Renal cortical epithelial cell (primary cell): ENCODE measurements around the gene ARHGAP15. TPM values are rescaled to one million over a fixed set of nuclear protein-coding genes. Genes with fewer than 3 reads are reported as not detected.

Experiments used
- DNase-seq: peaks from one replicate; pipeline ENCODE4 v3.0.0-alpha.2; 2011; ENCODE audit warnings: low read depth
- total RNA-seq: library from RNA; depleted of rRNA; stranded (reverse); fragments of >200 nt; gene quantifications from 2 replicates; pipeline ENCODE4 v1.2.3, GENCODE V29; 2014

ARHGAP15 gene
- total RNA-seq, 1 donor from 2014 or later = not detected

DNA sequence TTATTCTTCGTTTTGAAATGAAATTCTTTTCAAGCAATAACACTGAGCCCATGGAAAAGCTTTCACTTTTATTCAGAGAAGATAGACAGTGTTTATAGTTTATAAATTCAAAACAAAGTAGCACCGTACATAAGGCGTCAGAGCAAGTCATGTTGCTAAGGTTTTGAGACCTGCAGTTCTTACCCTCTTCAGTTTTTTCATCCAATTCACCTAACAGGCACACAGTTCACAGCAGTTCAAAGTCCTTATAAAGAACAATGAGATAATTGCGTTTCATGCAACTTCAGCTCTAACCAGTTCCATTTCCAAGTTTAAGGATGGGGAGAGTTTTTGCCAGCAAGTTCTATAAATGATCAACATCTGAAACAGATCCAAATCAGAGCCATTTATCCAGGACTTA lies 96.7 kb downstream of the ARHGAP15 start:
- DNase-seq = no peak

DNA sequence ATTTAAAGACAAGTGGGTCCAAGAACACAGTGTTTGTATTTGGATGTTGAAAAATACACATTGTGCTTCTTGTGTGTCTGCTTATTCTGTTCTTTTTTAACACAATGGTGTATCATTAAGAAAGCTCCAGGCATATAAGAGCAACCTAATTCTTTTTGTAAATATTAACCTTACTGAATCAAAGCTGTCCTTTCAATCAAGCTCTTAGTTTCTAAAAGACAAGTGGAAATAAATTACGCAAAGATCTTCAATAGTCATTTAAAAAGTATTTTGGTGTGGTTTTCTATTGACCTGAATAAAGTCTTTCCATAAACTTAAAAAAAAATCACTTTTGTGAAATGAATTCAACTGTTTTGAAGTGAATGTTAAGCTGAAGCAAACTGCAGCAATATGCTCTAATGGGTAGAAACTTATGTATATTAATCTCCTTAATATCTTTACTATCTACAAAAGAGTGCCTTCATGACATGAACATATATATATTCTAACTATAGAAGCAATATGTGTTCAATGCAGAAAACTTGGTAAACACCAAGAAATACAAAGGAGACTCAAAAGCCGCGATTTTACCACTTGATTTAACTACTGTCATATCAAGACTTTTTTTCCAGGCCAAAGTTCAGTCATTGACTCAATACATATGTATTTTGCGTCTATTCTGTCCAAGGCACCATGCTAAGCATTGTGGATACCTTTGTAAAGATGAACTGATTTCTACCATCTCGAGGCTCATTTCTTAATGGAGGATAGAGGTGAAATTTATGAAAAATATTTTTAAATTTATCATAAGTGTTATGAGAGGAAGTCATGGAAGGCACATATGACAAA lies 97.7 kb downstream of the ARHGAP15 start:
- peak; percentile 16 for DNase-seq

DNA sequence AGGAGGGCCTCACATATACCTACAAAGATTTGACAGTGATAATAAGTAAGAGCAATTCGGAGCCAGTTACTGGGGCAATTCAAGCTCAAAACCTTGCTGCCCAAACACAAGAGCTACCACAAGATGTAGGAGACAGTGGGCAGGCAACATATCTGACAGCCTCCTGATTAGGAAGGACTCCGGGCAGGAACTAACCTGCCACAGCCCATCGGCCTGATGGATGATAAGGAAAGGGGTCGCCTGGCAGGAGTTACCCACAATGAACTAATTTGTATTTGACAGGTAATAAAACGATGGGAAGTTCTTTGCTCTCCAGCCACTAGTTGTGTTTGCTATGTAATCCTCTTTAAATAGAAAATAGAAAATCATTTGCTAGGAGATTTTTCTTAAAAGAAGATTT lies 100.2 kb downstream of the ARHGAP15 start:
- DNase-seq = no peak

DNA sequence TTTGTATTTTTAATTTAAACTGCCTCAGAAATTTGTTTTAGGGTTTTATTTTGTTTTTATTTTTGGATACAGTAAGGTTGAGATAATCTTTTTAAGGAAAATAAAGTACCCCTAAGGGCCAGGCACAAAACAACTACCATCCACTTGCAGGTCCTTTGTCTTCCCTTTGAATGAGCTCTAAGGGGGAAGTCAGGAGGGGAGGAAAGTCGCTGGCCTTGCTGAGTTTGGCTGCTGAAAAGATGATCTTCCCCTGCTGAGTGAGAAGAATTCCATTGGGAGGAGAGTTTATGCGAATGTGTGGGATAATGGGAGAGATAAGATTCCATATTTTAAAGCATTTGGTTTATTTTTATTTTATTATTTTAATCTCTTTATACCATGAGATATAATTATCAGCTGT lies 100.7 kb downstream of the ARHGAP15 start:
- DNase-seq = no peak

DNA sequence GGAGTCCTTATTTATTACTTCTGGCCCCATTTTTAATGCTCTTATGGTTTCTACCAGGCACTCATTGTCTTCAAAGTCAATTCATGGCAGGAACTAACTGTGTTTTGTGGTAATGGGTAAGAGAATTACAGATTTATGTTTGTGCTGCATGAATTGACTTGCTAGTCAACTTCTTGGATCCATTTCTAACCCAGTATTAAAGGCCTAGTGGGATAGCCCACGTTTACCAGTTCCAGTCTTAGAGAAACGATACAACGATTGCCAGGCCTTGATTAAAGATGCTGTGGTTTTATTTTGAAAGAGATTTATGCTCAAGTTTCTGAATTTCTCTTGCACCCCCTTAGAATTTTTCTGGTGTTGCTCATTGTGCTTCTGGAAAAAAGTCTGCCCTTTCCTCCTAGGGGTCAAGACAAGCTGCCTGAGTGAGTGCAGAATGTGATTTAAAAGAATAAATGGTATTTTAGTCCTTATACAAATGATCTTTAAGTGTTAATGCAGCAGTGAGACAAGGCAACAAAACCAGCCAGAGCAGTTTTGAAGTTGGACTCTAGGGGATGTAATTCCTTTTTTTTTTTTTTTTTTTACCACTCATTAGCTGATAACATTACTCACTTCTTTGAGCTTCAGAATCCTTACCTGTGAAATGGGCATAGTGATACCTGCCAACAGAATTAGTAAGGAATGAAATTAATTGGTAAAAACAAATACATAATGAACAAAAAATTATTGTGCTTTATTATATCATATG lies 101.5 kb downstream of the ARHGAP15 start:
- peak; percentile 35 for DNase-seq

DNA sequence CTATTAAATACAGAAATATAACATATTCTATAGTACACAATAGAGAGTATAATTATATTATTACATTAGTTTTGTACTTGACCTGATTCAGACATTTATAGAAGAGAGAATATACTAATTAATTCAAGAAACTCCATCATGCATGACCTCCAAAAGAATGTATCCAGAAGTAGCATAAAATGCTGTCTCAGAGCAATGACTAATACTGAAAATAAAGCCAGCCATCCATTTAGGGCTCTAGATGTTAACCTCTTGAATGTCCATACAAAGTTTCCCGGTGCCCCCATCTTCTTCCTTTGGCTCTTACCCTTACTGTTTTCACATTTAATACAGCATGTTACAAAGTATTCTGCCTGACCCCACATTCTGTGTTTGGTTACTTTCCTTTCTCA lies 102.0 kb downstream of the ARHGAP15 start:
- peak; percentile 81 for DNase-seq

DNA sequence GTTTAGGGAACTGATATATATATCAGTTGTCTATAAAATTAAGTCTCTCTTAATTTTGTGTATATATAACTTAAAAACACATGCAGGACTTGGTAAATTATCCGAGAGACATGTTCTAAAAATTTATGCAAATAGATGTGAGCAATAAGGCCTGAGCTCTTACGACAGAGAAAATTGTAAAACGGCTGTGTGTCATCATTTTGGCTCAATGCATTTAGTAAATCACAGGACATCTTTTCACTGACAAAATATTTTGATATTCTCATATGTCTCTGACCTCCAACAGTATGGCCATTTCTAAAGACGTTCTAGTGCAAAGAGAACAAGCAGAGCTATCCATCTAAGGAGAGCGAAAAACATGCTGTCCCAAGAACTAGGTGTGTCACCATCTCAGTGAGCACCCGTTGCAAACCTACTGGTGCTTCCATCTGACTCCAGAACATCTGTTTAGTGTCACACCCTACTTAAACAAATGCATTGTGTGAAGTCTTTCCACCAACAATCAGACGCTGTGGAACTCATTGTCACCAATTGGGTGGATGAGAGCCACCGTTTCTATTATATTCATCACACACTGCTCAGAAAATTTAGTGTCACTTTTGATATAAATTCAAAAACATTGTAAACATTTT lies 108.0 kb downstream of the ARHGAP15 start:
- no peak for DNase-seq

DNA sequence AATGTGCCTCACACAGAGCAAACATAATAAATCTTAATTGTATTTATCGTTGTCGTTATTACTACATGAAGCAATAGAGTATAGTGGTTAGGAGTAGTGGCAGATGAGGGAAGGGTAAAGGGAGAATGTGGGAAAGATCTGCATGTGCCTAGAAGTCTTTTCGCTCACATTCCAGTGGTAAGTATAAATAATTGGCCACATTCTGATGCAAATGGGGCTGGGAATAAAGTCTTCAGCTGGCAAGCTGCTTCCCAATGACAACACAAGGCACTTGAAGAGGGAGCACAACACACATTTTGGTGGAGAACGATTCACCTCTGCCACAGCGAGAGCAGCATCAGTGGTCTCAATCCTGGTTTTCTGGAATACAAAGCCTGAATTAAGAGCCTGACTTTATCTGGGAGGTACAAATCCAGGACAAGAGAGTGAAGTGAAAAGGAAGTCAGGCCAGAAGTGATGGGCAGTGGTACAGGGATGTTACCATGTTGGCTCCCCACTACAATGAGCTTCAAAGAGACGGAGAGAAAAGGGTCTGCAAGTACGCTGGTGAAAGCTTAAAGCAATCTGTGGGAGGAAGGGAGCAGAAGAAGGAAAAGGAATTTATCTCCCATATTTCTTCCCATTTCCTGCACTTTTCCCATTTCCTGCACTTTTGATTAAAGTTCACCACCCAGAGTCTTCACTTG lies 112.3 kb downstream of the ARHGAP15 start:
- DNase-seq = peak; percentile 11

DNA sequence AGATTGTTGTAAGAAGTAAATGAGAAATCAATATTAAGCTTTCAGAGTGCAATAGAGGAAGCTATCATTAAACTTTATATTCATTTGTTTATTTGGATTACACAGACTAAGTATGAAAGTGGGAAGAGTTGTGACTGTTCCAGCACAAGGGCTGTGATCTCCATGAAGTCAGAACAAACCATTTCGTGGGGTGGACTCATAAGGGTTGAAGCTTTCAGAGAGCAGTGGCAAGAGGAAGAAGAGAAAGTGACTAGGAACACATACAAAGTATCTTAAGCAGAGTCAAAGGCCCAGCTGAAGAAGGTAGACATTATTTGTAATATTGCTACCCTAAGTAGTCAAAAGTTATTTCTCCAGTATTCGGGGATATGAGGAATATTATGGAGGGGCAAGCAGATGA lies 117.0 kb downstream of the ARHGAP15 start:
- no peak for DNase-seq

DNA sequence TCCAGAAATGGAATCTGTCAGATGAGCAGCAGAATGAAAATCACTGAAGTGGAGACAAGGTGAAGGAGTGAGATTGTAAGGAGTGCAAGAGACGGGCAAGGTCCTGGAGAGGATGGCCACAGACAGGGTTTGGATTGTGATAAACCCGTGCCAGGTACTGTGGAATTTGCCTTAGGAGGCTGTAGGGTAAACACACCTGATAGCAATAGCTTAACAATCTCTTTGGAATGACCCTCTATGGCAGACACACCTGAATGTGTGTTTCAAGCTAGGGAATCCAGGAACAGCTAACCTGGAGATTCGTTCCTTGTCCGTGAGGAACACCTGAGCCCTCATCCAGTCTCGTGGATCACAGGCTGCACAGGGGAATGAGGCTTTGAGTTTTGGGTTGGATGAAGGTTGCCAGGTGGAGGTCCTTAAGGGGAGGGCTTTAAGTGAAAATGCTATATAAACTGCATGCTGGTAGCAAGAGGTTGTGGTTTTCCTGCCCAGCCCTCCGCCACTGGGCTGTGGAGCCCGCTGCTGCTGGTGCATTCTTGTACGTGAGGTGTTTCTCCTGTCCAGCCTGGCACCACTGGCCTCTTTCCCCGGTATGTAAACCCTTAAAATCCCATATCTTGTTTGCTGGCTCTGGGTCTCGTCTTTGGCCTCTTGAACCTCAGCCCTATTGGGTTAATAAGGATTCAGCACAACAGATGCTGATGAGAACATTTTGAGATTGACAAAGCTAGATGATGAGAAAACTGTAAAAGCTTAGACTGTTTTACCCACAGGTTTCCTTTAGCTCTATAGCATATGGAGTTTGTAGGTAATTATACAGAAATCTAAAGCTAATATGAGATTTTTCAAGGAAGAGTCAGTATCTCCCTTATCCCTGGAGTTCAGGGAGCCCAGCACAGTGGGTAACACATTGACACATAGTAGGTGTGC lies 117.9 kb downstream of the ARHGAP15 start:
- DNase-seq = no peak

DNA sequence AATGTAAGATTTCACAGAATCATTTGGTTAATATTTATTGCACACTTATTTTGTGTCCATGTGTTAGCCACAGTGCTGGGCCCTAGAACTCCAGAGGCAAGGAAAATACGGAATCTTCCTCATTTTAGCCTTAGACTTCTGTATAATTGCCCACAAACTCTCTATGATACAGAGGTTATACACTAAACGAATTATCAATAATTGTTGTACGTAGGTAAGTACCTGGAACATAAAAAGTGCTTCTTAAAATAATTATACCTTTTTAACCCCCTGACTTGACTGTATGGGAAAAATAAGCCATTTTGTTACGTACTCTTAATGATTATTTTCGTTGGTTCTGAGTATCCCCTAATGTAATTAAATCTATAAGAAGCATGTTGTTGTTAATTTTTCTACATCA lies 119.4 kb downstream of the ARHGAP15 start:
- no peak for DNase-seq

DNA sequence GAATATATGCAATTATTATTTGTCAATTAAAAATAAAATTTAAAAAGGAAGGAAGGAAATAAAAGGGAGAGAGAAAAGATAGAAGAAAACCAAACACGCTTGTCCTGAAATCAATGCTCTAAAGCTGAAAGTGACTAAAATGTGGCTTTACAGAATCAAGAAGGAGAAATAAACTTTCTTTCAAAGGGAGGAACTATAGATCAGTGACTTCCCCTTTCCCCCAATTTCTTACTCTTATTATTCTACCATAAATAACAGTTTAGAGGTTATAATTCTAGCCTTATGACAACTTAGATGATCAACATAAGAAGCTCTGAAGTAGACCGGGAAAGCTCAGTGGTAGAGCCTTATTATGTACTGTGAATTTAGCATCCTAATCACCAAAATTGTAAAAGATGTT lies 122.5 kb downstream of the ARHGAP15 start:
- DNase-seq = no peak

DNA sequence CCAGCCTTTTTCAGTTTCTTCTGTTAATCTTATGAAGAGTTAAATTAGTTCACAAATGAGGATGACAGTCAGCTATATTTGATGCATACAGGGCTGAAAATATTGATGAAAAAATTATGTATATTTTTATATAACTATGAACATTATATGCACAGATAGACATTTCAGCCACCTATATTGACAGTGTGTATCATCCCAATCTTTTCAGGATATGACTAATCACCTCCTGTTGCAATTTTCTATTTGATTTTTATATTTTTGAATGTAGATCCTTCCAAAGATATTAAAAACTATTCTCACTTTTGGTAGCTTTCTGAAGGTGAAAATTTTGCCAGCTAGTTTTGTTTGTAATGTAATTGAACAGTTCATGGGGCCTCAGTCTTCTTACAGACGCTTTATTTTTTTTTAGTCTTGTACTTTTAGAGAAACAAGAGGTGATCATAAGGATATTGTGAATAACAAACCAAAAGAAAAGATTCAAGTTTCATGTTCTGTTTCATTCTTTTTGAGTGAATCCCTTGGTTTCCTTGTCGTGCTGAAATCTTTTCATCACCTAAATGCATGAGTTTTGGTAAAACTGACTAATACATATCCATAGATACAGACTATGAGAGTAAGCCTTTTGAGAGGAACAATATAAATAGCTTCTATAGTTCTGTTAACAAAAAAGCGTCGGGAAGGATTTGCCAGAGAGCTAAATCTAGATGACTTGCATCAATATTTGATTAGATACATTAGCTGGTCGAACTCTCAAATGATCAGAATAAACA lies 123.1 kb downstream of the ARHGAP15 start:
- no peak for DNase-seq

DNA sequence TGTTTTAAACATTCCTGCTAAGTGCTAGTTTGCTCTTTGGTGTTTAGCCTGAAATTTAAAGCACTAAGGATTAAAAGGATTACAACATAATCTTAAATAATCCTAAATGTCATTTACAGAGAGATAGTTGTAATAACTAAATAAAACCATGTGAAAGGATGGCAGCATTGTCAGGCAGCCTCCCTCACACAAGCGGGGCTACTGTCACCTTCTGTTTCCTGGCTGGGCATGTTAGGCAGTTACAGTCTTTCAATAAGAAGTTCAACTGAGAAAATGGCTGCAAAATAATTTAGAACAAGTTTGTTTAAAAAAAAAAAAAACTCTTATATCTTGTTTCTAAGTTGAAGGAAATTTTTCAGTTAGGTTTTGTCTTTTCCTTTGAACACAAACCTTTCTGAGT lies 124.9 kb downstream of the ARHGAP15 start:
- DNase-seq = no peak

DNA sequence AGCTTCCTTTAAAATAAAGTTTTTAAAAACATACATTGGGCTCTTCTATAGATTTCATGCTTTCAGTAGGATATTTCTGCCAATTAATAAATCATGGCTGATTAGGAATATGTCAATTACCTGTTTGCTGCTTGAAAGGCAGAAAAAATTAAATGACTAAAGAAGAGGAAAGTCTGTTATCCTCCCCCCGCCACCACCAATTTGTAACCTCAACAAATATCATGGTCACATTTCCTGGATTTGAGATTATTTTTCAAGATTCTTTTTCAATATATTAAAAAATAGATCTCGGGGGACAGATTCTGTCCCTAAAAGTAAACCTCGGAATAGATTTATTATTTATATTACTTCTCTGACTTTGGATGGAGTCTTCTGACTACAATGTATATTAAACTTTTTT lies 125.9 kb downstream of the ARHGAP15 start:
- no peak for DNase-seq

DNA sequence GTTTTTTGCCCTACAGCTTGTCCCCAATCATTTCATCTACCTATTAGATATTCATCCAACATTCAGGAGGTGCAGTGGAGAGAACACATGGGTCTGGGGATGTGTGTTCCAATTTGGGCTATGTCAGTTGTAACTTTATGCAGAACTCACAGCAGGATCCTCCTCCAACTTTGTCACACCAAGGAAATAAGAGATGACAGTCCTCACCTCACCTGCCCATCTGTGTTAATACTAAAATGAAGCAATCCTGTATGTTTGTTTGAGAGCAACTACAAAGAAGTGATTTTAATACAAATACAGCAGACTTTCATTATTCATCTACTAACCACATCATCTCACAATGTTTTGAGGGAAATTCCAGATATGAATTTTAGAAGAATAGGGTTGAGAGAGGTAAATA lies 126.7 kb downstream of the ARHGAP15 start:
- no peak for DNase-seq

DNA sequence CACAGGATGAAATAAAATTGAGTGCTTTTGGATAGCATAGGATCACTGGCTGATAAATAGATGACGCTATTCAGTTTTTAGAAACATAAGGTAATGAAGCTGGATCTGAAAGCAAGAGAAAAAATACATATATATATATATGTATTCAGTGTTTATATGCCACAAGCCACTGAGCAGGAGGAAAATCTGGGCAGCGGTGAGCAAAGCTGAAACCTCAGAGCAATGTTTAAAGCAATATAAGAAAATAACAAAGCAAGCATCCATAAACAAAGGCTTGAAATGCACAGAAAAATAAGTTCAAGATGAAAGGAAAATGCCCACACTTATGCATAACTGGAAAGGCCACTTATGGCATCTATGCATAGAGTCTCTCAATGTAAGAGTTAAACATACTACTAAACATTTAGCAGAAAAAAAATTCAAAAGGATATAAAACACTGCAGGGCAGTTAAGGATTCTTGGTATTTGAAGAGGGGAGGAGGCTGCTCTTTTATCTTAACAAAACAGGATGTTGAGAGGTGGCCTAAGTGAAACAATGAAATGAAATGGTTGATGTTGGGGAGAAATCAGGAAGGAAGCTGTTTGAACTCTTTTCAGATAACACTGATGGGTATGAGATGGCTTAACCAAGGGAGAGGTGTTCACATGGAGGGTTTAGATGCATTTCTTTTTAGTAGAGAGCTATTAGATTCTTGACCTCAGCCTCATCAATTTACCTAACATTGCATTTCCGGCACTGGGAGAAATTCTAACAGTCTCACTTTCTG lies 129.1 kb downstream of the ARHGAP15 start:
- no peak for DNase-seq

DNA sequence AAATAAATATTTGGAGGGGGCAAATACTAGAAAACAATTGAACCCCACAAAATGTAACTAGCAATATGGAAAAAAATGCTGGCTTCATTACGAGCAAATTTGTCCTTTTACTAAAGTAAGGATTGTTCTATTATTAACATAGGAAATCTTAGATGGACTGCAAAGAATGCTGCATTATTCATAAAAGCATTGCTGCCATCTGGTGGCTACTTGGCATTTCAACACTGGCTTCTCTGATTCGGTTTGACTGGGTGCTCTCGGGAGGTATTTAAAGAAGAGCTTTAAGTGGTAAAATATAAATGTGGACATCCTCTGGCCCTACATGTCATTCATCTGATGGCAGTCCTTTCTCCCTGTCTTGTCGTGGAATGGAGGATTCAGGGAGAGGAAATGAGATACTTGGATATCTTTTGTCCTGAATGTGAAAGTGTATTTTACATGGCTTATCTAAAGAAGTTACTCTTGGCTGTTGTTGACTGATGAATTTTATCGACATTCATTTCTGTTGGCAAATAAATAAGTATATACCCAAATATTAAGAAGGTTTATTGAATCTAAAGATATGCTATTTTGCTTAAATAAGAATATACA lies 130.2 kb downstream of the ARHGAP15 start:
- peak; percentile 72 for DNase-seq

DNA sequence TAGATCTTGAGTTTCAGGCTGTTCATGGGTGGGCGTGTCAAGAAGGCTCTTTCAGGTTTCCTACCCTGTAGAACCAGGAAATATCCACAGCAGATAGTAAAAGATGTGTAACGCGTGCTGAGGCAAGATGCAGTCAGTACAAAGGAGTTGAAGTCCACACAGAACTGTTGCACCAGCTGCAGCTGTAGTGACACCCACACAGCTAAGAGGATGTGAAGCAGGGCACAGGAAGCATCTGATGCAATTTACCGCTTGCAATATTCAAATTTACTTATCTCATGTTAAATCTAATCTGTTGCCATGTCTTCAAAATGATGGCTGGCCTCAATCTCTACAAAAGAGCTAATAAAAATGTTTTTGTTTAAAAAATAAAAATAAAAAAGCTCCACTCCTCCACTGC lies 132.8 kb downstream of the ARHGAP15 start:
- DNase-seq = no peak
